Heart left ventricle (tissue), 16 donors: Measurements from ENCODE around the gene MYH14. TPM values are rescaled to one million over a fixed set of nuclear protein-coding genes. Genes with fewer than 3 reads are reported as not detected.
A peak's percentile ranks its signal among the peaks of the same experiment; 100 is the strongest.

ENCODE experiments used
- ATAC-seq, 4 donors: fragments of 200-7000 bp; cut with Tn5 transposase; one replicate each; pipeline ENCODE4 v1.9.1; 2020 to 2022; ENCODE audit warnings: moderate library complexity in 4 of 4, mild to moderate bottlenecking in 3 of 4, moderate number of reproducible peaks in 1 of 4
- DNase-seq, 5 donors: peaks; one replicate each; pipeline ENCODE4 v3.0.0-alpha.2; 2020
- H3K27ac ChIP-seq, 12 donors: fragments of 200-600 bp; sonication (generic) in 4 of 12; one replicate each; pipeline versions ENCODE4 v1.5.0 to v1.8.0; 2016 to 2022; ENCODE audit warnings: mild to moderate bottlenecking in 2 of 12
- H3K27me3 ChIP-seq, 9 donors: fragments of 200-600 bp; sonication (generic) in 2 of 9; one replicate each; pipeline versions ENCODE4 v1.5.1 to v1.8.0; 2016 to 2022; ENCODE audit warnings: mild to moderate bottlenecking in 3 of 9
- H3K36me3 ChIP-seq, 9 donors: fragments of 200-600 bp; sonication (generic) in 2 of 9; one replicate each; pipeline versions ENCODE4 v1.5.0 to v1.8.0; 2018 to 2022; ENCODE audit warnings: mild to moderate bottlenecking in 2 of 9
- H3K4me1 ChIP-seq, 12 donors: fragments of 200-600 bp; sonication (generic) in 4 of 12; one replicate each; pipeline versions ENCODE4 v1.5.0 to v1.8.0; 2016 to 2022; ENCODE audit warnings: mild to moderate bottlenecking in 3 of 12
- H3K4me3 ChIP-seq, 12 donors: fragments of 200-600 bp; sonication (generic) in 4 of 12; one replicate each; pipeline versions ENCODE4 v1.5.0 to v1.8.0; 2017 to 2022; ENCODE audit warnings: mild to moderate bottlenecking in 9 of 12, moderate library complexity in 4 of 12
- H3K9me3 ChIP-seq, 12 donors: fragments of 200-600 bp; sonication (generic) in 4 of 12; one replicate each; pipeline versions ENCODE4 v1.5.0 to v1.8.0; 2016 to 2022; ENCODE audit warnings: mild to moderate bottlenecking in 1 of 12
- POLR2A ChIP-seq, 2 donors: fragments of 450-650 bp; IDR thresholded peaks; one replicate each; pipeline ENCODE4 v1.6.1; 2017; ENCODE audit warnings: antibody characterized with exemption in 2 of 2, mild to moderate bottlenecking in 2 of 2, moderate library complexity in 2 of 2
- WGBS, 4 donors: extraction: QIAGEN DNeasy Blood & Tissue Kit in 2 of 4; methylation state at CpG; one replicate each; pipeline versions ENCODE4 v1.1.5 to v1.1.7; 2013 to 2018; 5-methylcytosine and 5-hydroxymethylcytosine counted together
- intact Hi-C, 10 donors: fragments of 100-400 bp; cut with DNase I; formaldehyde crosslinking; loops; one replicate each; pipeline versions ENCODE4 v1.11.1 to v1.14.2; 2022
- polyA plus RNA-seq, 2 donors: library from polyadenylated mRNA; stranded (reverse); fragments of 200-250 nt; gene quantifications; one replicate each; pipeline ENCODE4 v1.2.3, GENCODE V29; 2013
- total RNA-seq, 9 donors: library from RNA; depleted of rRNA in 2 of 9; stranded (reverse); fragments of >200 nt in 2 of 9; fragmentation: NEBNext Ultra II Directional in 3 of 9; extraction: Animal tissue kit (Norgen Biotek cat#: 25700) in 3 of 9; gene quantifications; one replicate each; pipeline versions ENCODE4 v1.1.0 to v1.2.4, GENCODE V29; 2016 to 2023
- TF ChIP-seq, protein P1 (sequence below), 12 donors: fragments of 200-600 bp; sonication (generic) in 4 of 12; IDR thresholded peaks; one replicate each; pipeline versions ENCODE4 v1.5.0 to v1.8.0; 2018 to 2022; ENCODE audit warnings: antibody characterized with exemption in 12 of 12, mild to moderate bottlenecking in 5 of 12
- donor health status: ischemic (EF 13 %, LVEDD 7.1; RV severe dilation, severe dysfunction).
- donor health status: healthy with polysubstance abuse.
- donor health status: DM: no; HTN: yes; CAD: no.
- donor health status: DM: no; HTN: no; CAD: no.
- donor health status: ischemic (EF 25% LVEDD 6.9; RV normal size, moderate dysfunction).
- donor health status: ischemic (EF 25% LVEDD 5.7; RV mildly dilated, moderate dysfunction).
- donor health status: healthy.
- donor health status: DM: yes; HTN: yes; CAD: no.
- donor health status: ischemic (EF 35%, LVEDD 5.7; RV mildly dilated, moderate dysfunction).
- donor health status: nonischemic (EF 11% LVEDD 7.7; RV severe dilation, severe dysfunction).
- donor health status: DM: yes; HTN: yes; CAD: no.
- donor health status: PGD.
- donor health status: ischemic (EF 29% LVEDD 5.4; RV normal size, mild dysfunction).
- donor health status: nonischemic (EF 23%, LVEDD 6.1; RV moderate dilation, normal function).

The MYH14 gene
- total and polyA plus RNA-seq, 11 donors: 45.8 to 132 (median 90.5) TPM

DNA sequence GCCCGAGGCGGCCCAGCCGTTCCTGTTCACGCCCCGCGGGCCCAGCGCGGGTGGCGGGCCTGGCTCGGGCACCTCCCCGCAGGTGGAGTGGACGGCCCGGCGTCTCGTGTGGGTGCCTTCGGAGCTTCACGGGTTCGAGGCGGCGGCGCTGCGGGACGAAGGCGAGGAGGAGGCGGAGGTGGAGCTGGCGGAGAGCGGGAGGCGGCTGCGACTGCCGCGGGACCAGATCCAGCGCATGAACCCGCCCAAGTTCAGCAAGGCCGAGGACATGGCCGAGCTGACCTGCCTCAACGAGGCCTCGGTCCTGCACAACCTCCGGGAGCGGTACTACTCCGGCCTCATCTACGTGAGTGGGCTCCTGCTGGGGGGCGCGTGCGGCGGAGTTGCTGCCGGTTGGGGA, 7.0 kb downstream of the MYH14 start:
- DNase-seq: peak in 1 of 5 donors; percentile 33
- Histone ChIP-seq H3K27me3 (peaks cover 0 to 10% (median 2%) of the 10 kb centered on the region in 9 donors), H3K4me1 (peaks cover 0 to 13% (median 0%) of the 10 kb centered on the region in 12 donors), H3K4me3 (no peak overlapping the region), H3K36me3 (peaks cover 0 to 19% (median 0%) of the 10 kb centered on the region in 9 donors), H3K27ac (no peak overlapping the region), H3K9me3 (peaks cover 0 to 7% (median 0%) of the 10 kb centered on the region in 12 donors)
- intact Hi-C loops: no loop called here
- 92 to 96% (median 94%) methylated on average over 38 to 46 of the region's 46 CpGs for WGBS, 4 donors
- ATAC-seq: no peak
- TF ChIP-seq, protein P1, sequence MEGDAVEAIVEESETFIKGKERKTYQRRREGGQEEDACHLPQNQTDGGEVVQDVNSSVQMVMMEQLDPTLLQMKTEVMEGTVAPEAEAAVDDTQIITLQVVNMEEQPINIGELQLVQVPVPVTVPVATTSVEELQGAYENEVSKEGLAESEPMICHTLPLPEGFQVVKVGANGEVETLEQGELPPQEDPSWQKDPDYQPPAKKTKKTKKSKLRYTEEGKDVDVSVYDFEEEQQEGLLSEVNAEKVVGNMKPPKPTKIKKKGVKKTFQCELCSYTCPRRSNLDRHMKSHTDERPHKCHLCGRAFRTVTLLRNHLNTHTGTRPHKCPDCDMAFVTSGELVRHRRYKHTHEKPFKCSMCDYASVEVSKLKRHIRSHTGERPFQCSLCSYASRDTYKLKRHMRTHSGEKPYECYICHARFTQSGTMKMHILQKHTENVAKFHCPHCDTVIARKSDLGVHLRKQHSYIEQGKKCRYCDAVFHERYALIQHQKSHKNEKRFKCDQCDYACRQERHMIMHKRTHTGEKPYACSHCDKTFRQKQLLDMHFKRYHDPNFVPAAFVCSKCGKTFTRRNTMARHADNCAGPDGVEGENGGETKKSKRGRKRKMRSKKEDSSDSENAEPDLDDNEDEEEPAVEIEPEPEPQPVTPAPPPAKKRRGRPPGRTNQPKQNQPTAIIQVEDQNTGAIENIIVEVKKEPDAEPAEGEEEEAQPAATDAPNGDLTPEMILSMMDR (IDR thresholded peaks at IDR 0.05): no peak
- TF ChIP-seq POLR2A (IDR thresholded peaks at IDR 0.05): no peak

DNA sequence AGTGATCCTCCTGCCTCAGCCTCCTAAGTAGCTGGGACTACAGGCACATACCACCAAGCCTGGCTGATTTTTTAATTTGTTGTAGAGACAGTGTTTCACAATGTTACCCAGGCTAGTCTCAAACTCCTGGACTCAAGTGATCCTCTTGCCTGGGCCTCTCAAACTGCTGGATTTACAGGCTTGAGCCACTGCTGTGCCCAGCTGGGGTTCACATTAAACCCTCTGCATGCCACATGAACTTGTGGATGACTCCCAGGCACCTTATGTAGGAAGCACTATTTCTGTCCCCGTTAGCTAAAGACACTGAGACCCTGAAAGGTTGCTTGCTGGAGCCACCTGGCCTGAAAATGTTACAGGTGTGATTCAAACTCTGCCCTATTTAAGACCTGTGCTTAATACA, 10.5 kb downstream of the MYH14 start:
- intact Hi-C loops: no loop called here
- ATAC-seq: no peak
- Histone ChIP-seq H3K27me3 (no peaks in the 10 kb centered on the region), H3K9me3 (peaks cover 0 to 7% (median 0%) of the 10 kb centered on the region in 12 donors), H3K27ac (no peak overlapping the region), H3K4me1 (peaks cover 0 to 10% (median 0%) of the 10 kb centered on the region in 12 donors), H3K4me3 (no peak overlapping the region), H3K36me3 (peaks cover 0 to 19% (median 0%) of the 10 kb centered on the region in 9 donors)
- TF ChIP-seq POLR2A (IDR thresholded peaks at IDR 0.05): no peak
- TF ChIP-seq, protein P1 (IDR thresholded peaks at IDR 0.05): no peak
- DNase-seq: no peak
- WGBS, 4 donors: 57 to 85% (median 84%) methylated on average over 1 of the region's 1 CpG

DNA sequence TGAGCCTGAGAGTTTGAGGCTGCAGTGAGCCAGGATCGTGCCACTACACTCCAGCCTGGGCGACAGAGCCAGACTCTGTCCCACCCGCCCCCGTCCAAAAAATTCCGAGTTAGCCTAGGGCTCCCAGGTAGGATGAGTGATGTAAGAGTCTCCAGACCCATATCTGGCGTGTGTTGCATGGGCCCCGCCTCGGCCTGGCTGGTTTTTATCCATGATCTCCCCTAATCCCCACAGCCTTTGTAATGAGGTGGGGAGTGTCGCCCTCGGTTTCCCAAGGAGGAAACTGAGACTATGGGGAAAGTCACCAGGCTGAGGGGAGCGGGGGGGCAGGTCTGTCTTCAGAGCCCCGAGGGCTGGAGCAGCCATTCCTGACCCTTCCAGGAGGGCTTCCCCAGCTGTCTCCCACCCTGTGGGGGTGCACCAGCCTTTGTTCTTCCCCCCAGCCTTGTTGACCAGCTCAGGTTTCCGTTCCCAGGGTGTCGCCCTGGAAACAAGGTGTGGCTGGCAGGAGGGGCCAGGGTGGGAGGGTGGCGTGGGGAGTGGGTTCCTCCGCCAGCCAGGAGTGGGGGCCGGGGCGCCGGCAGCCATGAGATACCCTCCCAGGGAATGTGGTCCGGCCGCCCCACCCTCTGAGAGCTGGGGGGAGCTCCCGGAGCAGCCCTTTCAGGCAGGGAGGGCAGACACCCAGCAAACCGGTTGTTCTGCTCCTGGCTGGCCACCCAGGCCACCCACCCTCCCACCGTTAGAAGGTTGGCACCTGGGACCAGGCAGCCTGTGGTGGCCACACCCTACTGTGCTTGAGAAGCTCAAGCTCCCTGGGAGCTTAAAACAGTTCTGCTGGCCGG, 11.5 kb downstream of the MYH14 start:
- no peak overlapping the region for H3K27ac ChIP-seq
- DNase-seq: no peak
- peaks cover 0 to 19% (median 0%) of the 10 kb centered on the region in 9 donors for H3K36me3 ChIP-seq
- WGBS, 4 donors: 43 to 47% (median 44%) methylated on average over 18 to 25 of the region's 25 CpGs
- intact Hi-C loops: no loop called here
- TF ChIP-seq, protein P1 (IDR thresholded peaks at IDR 0.05): no peak
- TF ChIP-seq POLR2A (IDR thresholded peaks at IDR 0.05): no peak
- H3K4me1 ChIP-seq: peaks cover 0 to 10% (median 0%) of the 10 kb centered on the region in 12 donors
- no peak overlapping the region for H3K4me3 ChIP-seq
- H3K27me3 ChIP-seq: no peaks in the 10 kb centered on the region
- peak in 2 of 4 donors; percentile 10 to 43 for ATAC-seq
- peaks cover 0 to 7% (median 0%) of the 10 kb centered on the region in 12 donors for H3K9me3 ChIP-seq

DNA sequence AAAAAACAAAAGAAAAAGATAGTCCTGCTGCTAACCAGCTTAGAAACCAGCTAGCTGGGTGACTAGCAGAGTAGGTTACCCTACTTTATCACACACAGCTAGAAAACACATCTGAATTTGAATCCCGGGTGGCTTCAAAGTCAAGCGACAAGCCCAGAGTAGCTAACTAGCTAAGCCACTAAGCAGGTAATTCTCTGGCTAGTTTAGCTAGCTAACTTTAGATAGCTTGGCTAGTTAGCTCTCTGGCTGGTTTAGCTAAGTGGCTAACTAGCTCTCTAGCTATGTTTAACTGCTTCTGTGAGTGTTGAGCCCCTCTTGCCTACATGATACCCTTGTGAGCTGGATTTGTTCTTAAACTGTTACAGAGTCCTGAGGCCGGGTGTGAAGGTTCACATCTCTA, 12.4 kb downstream of the MYH14 start:
- TF ChIP-seq POLR2A (IDR thresholded peaks at IDR 0.05): no peak
- TF ChIP-seq, protein P1 (IDR thresholded peaks at IDR 0.05): no peak

More for the DNA sequence above, 12.4 kb downstream of the MYH14 start:
- intact Hi-C loops: no loop called here
- Histone ChIP-seq H3K27ac (no peak overlapping the region), H3K9me3 (peaks cover 0 to 7% (median 0%) of the 10 kb centered on the region in 12 donors), H3K27me3 (no peaks in the 10 kb centered on the region), H3K4me3 (no peak overlapping the region), H3K36me3 (peaks cover 0 to 17% (median 0%) of the 10 kb centered on the region in 9 donors), H3K4me1 (peaks cover 0 to 10% (median 0%) of the 10 kb centered on the region in 12 donors)
- no peak for ATAC-seq
- DNase-seq: no peak
- 85 to 93% (median 91%) methylated on average over 3 of the region's 3 CpGs for whole genome bisulfite sequencing, 4 donors
